GM19351 (cell line): ENCODE measurements around the gene GRIN2C.

Experiments
- ATAC-seq: cut with Tn5 transposase; IDR thresholded peaks from one replicate; pipeline ENCODE4 v1.9.1; 2021; ENCODE audit warnings: mild to moderate bottlenecking, moderate library complexity; ENCODE audit not compliant: unreplicated experiment

The GRIN2C gene

DNA sequence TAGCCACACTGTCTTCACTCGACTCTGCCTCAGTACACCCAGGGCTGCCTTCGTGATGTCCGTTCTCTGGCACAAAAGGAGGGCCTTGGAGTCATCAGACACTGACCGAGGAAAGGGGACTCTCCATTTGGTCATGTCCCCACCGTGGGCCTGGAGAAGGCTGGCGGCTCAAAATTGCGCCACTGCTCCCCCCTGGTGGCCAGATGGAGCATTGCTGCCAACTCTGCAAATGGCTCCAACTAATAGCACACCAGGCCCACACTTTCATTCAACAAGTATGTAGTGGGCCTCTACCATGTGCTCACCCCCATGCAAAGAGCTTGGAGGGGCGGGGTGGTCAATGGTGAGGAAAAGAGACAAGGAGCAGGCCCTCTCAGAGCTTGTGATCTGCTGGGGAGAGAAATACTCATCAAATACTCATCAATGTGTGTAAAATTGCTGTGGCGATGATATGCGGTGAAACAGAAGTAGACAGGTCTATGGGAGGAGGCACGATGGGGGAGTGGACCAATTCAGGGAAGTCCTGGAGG is 5.2 kb upstream of the GRIN2C start:
- no peak for ATAC-seq

DNA sequence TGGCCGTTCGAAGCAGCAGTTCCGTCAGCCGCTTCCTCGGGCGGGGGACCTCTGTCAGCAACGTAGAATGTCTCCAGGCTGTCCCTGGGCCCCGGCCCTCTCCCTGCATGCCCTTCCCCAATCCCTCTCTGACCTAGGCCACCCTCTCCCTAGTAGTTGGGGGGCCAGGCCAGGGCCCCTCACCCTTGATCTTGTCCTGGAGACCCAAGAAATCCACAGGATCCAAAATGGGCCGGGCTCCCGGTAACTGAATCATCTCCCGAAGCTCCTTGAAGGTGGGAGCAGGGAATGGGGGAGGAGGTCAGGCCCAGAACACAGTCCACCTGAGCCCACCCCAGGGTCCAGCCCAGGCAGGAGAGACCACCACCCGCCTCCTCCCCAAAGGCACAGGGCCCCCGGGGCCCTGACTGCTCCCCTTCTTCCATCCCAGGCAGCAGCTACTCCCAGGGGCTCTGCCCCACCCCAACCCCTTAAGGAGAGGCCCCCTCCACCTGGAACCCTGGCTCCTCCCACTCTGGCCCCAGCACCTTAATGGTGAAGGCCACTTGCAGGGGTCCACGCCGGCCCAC is 4.7 kb upstream of the GRIN2C start:
- no peak for ATAC-seq

DNA sequence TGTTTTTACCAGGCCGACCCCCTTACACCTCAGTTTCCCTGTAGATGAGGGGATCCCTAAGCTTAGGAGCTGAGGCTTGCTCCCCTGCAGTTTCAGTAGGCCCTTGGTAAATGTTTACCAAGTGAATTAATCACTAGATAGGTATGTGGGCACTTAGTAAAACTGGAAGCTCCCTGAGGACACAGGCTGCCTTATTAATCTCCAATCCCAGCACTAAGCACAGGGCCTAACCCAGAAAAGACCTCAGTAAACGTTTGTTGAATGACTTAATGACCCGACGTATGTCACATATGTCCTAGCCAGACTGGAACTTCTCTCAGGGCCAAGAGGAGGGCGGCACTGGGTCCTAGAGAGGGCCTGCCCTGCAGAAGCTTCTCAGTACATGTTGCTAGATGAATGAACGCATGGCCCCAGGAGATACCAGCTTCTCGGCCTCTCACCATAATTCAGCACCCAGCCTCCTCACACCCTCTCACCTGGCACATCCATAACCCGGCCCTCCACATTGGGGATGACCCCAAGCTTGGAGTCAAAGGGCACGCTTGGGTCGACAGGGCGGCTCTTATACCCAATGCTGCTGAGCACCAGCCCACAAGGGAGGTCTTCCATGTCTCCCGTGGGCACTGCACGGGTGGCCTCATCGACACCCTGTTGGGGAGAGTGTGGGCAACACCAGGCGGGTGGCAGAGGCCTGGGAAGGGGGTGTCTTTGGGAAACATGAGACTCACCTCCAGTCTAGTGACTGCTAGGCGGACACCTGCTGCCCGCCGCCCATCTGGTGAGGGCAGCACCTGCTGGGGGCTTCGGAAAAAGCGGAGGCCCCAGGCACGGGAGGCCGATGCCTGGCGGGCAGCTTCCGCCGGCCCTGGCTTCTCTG is 4.0 kb upstream of the GRIN2C start:
- no peak for ATAC-seq

DNA sequence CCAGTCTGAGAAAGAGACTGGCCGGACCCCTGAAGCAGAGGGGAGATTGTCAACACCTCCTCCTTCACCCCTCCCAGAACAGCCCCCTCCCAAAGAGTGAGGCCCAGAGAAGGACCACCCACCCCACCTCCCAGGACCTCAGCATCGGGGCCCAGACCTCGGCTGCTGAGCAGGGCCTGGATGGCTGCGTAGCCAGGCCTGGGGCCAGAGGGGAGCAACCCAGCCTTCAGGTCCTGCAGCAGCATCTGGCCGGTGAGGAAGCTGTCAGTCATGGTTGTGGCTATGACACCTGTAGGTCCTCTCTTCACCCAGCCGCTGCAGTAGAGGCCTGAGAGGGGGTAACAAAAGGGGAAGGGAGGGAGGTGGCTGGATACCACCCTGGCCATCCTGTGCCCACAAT is 3.2 kb upstream of the GRIN2C start:
- no peak for ATAC-seq

DNA sequence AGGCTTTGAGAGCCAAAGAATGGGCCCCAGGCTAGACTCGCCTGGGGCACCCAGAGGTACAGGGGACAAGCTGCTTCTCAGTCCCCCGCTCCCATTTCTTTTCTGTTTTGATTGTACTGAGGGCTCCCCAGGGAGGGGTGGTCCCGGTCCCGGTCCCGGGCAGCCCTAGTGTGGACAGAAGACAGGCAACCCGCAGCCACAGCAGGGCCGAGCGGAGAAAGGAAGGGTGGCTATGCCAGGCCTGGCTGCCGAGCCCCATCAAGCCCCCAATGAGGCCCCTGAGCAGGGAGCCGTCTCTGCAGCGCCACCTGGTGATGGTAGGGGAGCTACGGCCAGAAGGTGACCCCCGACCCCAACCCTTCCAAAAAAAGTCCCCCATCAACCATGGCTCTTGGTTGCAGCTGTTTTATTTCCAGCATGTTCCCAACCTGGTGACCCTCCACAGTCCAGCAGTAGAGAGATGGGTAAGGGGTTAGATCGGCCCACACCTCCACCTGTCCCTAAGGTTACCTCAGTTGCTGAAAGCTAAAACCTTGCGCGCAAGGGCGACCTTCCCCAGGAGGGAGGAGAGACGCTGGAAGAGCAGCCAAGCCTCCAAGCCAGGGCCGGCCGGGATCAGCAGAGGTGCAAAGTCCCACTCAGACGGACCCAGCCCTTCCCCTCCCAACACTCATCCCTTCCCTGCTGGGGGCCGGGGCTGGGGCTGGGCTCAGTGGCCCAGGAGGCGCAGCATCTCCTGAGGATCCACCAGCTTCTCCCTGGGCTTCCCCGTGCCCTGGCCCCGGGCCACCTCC is 2.6 kb upstream of the GRIN2C start:
- no peak for ATAC-seq

DNA sequence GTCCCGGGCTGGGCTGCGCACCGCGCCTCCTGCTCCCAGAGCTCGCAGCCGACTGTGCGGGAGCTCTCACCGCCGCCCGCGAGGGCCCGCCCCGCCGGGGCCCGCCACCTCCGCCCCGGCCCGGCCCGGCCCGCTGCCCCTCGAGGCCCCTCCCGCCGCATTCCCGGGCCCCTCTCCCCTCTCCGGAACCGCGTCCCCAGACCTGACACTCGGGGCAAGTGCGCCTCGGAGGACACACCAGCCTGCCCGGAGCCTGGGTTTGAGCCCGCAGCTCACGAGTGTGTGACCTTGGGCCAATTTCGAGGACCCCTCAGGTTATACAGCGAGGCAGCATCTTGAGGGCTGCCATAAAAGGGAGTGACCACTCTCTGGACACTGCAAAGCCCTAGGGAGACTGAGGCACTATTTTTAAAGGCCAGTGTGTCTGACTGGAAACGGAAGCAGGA is 2.0 kb upstream of the GRIN2C start:
- no peak for ATAC-seq

DNA sequence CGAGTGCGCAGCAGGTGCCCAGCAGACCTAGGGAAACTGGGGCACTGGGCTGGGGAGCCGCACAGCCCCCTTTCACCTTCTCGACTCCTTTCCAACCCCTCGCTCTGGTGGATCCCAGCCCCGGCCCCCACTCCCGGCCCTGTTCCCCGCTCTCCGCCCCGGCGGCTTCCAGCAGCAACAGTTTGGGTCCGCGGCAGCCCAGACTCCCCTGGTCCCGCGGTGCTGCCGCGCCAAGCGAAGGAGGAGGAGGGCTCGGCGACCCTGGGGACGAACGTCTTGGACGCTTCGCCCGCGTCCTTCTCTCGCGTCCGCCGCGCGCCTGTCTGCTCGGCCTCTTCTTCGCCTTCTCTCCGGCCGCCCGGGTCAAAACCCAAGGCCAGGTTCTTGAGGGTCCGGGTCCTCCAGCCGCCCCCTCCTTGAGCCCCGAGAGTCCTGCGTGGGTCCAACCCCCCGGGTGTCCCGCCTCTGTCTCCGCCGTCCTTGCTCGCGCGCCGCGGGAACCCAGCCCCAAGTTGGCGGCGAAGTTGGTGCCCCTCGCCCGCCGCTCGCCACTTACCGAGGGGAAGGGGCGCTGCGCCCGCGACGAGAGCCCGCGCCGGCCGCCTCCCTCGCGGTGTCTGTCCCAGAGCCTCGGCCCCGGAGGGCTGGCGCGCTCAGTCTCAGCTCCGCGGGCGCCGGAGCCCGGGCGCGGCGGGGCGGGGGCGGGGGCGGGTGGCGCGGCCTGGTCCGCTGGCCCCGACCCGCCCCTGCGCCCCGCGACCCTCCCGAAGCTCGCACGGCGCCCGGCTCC is 1.4 kb upstream of the GRIN2C start:
- no peak for ATAC-seq

DNA sequence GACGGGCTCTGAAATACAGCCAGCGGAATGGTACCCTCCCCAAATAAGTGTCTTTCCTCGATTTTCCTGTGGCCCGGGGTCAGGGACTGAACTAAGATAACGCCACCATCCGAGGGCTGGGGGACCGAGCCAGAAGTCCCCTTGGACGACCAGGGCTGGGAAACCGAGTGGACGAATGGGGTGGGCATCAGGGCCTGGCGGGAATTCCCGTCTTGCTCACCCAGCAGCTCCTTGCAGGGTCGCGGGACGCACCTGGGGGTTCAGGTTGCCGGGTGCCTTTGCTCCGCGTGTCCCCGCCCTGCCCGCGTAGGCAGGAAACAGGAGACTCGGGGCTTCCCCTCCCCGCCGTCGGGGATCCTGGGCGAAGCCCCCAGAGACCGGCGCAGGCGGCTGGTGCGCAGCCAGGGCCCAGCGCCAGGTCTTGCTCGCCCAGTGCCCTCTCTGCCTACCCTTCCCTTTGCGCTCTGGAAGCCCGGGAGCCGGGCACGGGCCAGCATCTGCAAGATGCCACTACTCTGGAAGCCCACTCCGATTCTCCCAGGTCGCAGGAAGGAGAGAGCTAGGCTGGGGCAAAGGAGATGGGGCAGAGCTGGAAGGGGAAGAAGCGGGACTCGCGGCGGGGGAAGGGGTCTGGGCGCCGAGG is 665 bp upstream of the GRIN2C start:
- ATAC-seq: no peak

DNA sequence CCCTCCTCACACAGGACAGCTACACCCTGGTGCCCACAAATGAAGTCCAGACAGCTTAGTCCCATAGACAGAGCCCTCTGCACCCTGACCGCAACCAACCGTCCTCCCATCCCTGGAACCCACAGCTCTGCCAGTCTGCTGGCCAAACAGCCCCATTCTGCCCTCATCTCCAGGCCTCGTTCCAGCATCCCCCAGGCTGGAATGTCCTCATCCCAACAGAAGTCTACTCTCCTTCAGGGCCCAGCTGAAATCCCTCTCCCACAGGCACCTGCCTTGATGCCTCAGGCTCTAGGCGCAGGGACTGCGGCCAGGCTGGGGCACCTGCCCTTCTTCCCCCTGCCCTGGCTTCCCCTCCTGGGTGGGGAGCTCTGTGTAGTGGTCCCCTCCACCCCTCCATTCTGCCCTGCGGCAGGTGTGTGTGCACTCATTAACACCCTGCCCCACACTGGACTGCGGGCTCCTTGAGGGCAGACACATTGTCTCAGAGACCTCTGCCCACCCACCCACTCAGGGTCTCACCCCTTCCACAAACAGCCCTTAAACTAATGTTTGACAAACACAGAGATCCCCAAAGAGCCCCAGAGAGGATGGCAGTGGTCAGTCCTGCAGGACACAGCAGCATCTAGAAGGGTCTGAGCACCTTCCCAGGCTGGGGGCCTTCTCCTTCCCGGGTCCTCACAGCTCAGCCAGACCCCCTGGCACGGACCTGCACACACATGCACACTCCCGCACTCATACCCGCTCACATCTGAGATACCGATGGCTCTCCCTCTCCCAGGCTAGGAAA is 820 bp downstream of the GRIN2C start:
- ATAC-seq: no peak

DNA sequence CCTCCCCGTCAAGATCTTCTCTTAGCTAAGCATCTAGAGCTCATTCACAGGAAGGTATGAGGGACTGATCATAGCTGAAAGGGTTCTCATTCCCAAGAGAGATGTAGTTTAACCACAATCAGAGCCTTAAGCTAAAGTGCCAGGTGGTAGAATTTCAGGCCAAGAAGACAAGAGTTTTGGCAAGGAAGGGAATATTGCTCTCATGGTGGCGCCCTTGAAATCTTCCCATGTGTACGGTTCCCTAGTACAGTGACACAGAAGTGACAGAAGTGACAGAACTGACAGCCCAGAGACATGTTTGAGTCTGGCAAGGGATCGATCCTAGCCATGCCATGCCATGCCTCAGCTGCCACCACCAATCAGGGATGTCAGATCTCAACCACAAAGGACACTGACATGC is 2.5 kb downstream of the GRIN2C start:
- ATAC-seq: no peak

DNA sequence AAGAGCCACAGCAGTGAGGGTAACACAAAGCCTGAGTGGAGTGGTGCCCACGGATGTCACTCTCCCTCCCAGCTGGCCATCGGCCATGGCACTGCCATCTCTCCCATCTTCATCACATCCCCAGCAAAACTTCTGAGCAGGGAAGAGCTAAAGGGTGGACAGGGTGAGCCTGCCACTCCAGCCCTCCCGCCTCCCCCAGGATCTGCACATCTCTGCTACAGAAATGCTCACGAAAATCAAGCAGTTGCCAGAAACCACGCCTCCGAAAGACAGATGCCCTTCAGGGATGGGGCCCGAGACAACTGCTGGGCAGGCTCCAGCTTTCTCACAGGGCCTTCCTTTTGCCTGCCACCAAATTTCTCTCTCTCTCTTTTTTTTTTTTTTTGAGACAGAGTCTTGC is 3.6 kb downstream of the GRIN2C start:
- no peak for ATAC-seq

DNA sequence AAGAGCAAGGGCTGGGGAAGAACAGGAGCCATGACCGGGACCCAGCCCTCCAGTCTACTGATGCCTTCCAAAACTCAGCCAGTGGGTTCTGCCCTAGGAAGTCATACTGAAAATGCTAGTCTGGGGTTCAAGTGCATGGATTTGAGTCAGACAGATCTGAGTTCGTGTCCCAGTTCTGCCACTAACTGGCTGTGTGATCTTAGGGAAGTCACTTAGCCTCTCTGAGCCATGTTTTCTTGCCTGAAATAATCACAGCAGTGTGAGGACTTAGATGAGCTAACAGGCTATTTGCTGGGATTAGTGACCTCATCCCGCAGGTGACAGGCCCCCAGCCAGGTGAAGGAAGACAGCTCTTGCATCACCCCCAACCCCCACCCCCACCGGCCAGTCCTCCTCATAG is 4.4 kb downstream of the GRIN2C start:
- ATAC-seq: no peak

DNA sequence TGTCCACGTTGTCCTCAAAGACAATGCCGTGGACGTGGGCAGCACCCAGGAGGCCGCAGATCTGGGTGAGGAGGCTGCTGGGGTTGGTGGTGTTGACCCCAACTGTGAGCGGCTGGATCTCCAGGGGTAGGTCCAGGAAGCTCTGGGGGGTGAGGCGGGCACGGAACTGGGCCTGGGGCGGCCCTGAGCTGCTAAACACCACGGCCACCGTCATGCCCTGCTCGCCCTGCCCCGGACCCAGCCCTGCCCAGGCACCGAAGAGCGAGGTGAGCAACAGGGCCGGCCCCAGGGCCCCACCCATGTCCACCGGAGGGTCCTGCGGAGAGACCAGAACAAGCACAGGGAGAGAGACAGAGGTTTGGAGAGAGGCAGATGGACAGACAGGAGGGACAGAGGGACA is 4.9 kb downstream of the GRIN2C start:
- no peak for ATAC-seq

DNA sequence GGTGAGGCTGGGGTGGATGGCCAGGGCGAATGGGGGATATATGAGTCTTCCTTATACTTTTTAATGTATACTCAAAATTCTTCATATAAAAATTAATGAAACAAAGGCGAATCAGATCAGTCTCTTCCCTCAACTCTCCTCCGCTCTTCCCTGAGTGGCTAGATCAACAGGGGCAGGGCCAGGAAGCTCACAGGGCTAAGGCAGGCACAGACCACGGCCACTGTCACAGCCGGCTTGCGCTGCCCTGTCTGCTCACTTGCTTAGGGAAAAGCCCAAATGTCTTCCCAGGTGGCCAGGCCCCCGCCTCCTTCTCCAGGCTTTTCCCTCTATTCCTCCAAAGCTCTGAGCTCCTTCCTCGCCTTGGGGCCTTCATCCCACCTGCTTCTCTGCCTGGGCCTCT is 6.0 kb downstream of the GRIN2C start:
- no peak for ATAC-seq

DNA sequence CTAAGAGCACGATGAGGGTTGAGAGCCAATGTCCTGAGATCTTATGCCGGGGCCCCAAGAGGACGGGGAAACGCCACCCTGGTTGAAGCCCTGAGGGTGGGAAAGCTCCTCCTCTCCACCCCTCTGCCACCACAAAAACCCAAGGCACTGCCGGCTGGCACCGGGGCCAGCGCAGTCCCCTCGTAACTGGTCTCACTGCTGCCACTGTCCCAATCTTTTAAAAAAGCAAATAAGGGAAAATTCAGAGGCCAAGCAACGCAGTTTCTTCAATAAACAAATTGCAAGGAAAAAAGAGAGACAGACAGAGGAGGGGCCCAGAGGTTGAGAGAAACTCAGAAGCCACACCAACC is 6.7 kb downstream of the GRIN2C start:
- no peak for ATAC-seq

DNA sequence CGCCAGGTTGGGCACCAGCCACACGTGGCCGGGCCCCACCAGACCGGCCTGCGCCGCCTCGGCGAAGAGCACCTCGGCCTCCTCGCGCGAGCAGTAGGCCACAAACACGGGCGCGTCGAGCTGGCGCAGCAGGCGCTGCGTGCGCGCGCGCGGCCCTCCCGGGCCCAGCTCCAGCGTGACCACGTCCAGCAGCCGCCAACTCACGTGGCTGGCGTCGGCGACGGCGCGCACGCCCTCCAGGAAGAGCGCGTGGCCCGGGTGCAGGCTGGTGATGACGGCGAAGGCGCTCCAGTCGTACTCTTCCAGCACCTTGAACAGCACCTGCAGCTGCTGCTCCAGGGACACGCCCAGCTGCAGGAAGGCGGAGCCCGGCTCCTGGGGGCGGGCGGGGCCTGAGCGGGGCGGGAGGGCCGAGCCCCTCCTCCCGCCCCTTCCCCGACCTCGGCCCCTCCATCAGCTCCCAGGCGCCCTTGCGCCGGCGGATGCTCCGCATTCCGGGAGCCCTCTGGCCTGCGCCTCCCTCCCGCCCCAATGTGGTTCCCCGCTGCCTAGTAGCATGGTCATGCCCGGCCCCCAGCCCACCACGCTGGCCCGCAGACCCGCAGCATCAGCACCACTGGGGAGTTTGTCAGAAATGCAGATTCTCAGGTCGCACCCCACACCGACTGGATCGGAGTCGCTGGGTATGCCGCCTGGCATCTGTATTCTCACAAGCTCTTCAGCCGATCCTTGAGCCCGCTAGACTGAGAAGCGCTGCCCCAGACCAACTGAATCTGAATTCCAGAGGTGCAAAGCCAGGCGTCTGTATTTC is 7.2 kb downstream of the GRIN2C start:
- no peak for ATAC-seq

DNA sequence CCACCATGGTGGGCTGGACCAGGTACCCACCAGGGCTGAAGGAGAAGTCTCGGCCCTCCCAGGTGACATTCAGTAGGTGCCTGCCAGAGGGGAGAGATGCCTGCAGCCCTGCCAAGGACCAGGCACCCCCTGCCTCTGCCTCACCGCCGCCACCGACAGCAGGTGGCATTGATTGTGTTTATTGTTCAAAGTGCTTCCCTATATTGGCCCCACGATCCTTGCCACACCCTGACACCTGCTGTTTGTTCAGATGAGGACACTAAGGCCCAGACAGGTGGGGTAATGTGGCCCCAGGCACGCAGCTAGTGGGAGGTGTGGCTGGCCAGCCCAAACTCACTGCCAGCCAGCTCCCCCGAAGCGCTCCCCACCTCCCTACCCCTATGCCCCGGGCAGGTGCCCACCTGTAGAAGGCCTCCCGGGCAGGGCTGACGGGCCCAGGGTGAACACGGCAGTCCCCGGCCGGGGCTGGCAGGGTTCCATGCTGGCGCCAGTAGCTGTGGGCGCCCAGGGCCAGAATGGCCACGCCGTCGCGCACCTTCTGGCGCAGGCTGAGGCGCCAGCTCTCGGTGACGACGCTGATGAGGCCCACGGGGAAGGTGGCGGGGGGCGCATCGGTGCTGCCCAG is 8.0 kb downstream of the GRIN2C start:
- no peak for ATAC-seq

DNA sequence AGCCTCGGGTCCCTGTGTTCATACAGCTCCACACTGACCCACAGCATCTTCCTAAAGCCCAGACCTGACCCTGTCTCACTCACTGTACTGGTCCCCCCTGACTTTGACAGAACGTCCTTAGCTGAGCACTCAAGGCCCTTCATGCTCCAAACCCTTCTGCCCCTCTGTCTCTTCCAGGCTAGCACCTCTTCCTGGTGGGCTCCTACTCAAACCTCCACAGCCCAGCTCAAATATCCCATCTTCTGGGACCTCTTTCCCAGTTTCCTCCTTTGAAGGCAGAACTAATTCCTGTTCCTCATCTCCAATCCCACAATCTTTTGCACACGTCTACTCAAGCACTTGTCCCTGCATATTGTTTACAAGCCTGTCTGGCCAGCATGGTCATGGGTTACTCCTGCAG is 8.8 kb downstream of the GRIN2C start:
- ATAC-seq: no peak
